Measurements from ENCODE around the gene DIP2C. TPM values are rescaled to one million over a fixed set of nuclear protein-coding genes. Genes with fewer than 3 reads are reported as not detected.

The DIP2C gene
- total RNA-seq, 2 donors from 2014 or later, result 9.6 to 11.9 TPM

DNA sequence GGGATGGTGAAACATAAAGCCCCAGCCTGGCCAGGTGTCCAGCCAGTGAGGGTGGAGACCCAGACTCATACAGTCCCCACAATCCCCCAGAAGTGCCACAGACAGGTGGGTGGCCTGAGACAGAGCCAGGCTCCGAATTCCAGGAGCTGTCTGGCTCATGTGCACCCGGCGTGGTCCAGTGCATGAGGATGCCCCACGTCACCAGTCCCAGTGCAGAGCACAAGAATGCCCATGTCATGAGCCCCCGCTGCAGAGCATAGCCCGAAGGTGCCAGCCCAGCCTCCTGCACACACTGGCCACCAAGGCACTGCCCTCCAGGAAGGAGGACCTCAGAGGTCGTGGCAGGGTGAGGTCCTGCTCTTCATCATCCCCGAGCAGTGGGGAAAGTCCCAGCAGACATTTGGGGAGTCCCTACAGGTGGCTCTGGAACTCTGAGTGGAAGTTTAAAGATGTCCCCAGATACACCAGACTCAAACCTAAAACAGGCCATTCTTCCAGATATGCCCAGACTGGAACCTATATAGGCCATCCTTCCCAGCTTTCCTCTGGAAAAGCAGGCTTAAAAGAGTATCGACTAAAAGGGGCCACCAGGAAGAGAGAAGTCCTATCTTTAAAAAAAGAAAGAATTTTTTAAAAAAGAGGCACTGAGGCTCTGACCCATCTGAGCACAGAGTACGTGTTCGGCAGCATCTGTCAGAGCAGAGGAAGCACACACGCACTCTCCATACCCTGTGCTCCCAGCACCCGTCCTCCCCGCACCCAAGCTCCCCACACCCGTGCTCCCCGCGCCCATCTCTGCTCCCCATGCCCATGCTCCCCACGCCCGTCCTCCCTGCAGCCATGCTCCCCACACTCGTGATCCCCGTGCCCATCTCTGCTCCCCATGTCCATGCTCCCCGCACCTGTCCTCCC lies 11.5 kb downstream of the DIP2C start:
- Histone ChIP-seq H3K27me3 (no peaks in the 10 kb centered on the region), H3K36me3 (replicated peaks in 1 of 2; ENCODE audit: insufficient read depth in 1 of 2, low read depth in 2 of 2) (no peaks in the 10 kb centered on the region), H3K27ac (no peak overlapping the region), H3K9me3 (no peaks in the 10 kb centered on the region), H3K4me1 (no peaks in the 10 kb centered on the region), H3K4me3 (no peak overlapping the region)
- TF ChIP-seq POLR2A (IDR thresholded peaks at IDR 0.05), result no peak
- TF ChIP-seq, protein P1, sequence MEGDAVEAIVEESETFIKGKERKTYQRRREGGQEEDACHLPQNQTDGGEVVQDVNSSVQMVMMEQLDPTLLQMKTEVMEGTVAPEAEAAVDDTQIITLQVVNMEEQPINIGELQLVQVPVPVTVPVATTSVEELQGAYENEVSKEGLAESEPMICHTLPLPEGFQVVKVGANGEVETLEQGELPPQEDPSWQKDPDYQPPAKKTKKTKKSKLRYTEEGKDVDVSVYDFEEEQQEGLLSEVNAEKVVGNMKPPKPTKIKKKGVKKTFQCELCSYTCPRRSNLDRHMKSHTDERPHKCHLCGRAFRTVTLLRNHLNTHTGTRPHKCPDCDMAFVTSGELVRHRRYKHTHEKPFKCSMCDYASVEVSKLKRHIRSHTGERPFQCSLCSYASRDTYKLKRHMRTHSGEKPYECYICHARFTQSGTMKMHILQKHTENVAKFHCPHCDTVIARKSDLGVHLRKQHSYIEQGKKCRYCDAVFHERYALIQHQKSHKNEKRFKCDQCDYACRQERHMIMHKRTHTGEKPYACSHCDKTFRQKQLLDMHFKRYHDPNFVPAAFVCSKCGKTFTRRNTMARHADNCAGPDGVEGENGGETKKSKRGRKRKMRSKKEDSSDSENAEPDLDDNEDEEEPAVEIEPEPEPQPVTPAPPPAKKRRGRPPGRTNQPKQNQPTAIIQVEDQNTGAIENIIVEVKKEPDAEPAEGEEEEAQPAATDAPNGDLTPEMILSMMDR (IDR thresholded peaks at IDR 0.05), result no peak
- ATAC-seq (no peak), DNase-seq (no peak)
- intact Hi-C loops (cut with DNase I), result no loop called here
- WGBS, 2 donors, result 85 to 90% methylated on average over 16 to 21 of the region's 22 CpGs

DNA sequence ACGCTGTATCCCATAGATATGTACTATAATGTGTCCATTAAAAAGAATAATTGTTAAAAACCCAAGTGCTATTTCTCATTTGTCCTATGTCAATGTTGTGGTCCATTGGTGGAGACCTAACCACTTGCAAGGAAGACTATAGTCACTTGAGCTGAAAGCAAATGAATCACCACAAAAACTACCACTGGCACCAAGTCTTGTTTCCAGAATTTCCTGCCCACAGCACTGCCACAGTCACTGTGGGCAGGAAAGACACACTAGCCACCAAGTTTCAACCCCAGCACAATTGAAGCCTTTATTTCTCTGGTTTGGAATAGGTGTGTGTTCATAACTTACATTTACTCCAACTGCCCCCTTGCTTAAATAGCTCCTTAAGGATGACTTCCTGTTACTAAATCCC lies 12.4 kb downstream of the DIP2C start:
- H3K36me3 ChIP-seq (replicated peaks in 1 of 2; ENCODE audit: insufficient read depth in 1 of 2, low read depth in 2 of 2), result no peaks in the 10 kb centered on the region
- no peaks in the 10 kb centered on the region for H3K4me1 ChIP-seq
- ATAC-seq, result no peak
- H3K9me3 ChIP-seq, result no peaks in the 10 kb centered on the region
- no peak for DNase-seq
- H3K27ac ChIP-seq, result no peak overlapping the region
- H3K4me3 ChIP-seq, result no peak overlapping the region
- WGBS, 2 donors, result 90 to 91% methylated on average over 1 of the region's 1 CpG
- H3K27me3 ChIP-seq, result no peaks in the 10 kb centered on the region
- intact Hi-C loops (cut with DNase I), result no loop called here
- TF ChIP-seq, protein P1 (IDR thresholded peaks at IDR 0.05), result no peak
- no peak for TF ChIP-seq POLR2A (IDR thresholded peaks at IDR 0.05)

DNA sequence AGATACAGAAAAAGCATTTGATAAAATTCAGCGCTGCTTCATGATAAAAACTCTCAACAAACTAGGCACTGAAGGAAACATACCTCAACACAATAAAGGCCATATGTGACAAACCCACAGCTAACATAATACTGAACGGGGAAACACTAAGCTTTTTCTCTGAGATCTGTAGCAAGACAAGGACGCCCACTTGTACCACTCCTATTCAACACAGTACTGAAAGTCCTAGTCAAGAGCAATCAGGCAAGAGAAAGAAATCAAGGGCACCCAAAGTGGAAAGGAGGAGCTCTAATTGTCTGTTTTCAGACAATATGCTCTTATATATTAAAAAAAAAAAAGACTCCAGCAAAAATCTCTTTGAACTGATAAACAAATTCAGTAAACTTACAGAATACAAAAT lies 13.3 kb downstream of the DIP2C start:
- intact Hi-C loops (cut with DNase I), result no loop called here
- ATAC-seq (no peak), DNase-seq (no peak)
- no peaks in the 10 kb centered on the region for H3K27me3 ChIP-seq
- no peaks in the 10 kb centered on the region for H3K36me3 ChIP-seq (replicated peaks in 1 of 2; ENCODE audit: insufficient read depth in 1 of 2, low read depth in 2 of 2)
- no peak overlapping the region for H3K27ac ChIP-seq
- TF ChIP-seq, protein P1 (IDR thresholded peaks at IDR 0.05), result no peak
- TF ChIP-seq POLR2A (IDR thresholded peaks at IDR 0.05), result no peak
- H3K4me1 ChIP-seq, result no peaks in the 10 kb centered on the region
- 86 to 97% methylated on average over 3 of the region's 3 CpGs for WGBS, 2 donors
- no peak overlapping the region for H3K4me3 ChIP-seq
- no peaks in the 10 kb centered on the region for H3K9me3 ChIP-seq

GRCh38 chr10:675532-675931 lies 13.9 kb downstream of the DIP2C start:
- Histone ChIP-seq H3K4me1 (no peaks in the 10 kb centered on the region), H3K9me3 (no peaks in the 10 kb centered on the region), H3K27me3 (no peaks in the 10 kb centered on the region), H3K4me3 (no peak overlapping the region), H3K36me3 (replicated peaks in 1 of 2; ENCODE audit: insufficient read depth in 1 of 2, low read depth in 2 of 2) (no peaks in the 10 kb centered on the region), H3K27ac (no peak overlapping the region)
- ATAC-seq (no peak), DNase-seq (no peak)
- TF ChIP-seq, protein P1 (IDR thresholded peaks at IDR 0.05), result no peak
- TF ChIP-seq POLR2A (IDR thresholded peaks at IDR 0.05), result no peak
- WGBS, 2 donors, result 90% methylated on average over 4 of the region's 4 CpGs
- intact Hi-C loops (cut with DNase I), result no loop called here

GRCh38 chr10:673492-673891 lies 16.0 kb downstream of the DIP2C start:
- H3K4me3 ChIP-seq, result no peak overlapping the region
- intact Hi-C loops (cut with DNase I), result no loop called here
- TF ChIP-seq, protein P1 (IDR thresholded peaks at IDR 0.05), result no peak
- TF ChIP-seq POLR2A (IDR thresholded peaks at IDR 0.05), result no peak
- no peaks in the 10 kb centered on the region for H3K9me3 ChIP-seq
- no peak overlapping the region for H3K27ac ChIP-seq
- 73 to 76% methylated on average over 9 of the region's 9 CpGs for WGBS, 2 donors
- H3K36me3 ChIP-seq (replicated peaks in 1 of 2; ENCODE audit: insufficient read depth in 1 of 2, low read depth in 2 of 2), result no peaks in the 10 kb centered on the region
- no peak for DNase-seq
- no peak for ATAC-seq
- no peaks in the 10 kb centered on the region for H3K4me1 ChIP-seq
- no peaks in the 10 kb centered on the region for H3K27me3 ChIP-seq
